GM19372 (cell line): ENCODE results near the gene ZNF782.
A peak's percentile ranks its signal among the peaks of the same experiment; 100 is the strongest.
"Not testable (repeated sequence)": the region's sequence is repeated elsewhere in the genome, so short reads cannot be mapped to it uniquely, and the experiment has no call there.

Source experiments
- ATAC-seq: cut with Tn5 transposase; IDR thresholded peaks from one replicate; pipeline ENCODE4 v1.9.1; 2021; ENCODE audit warnings: mild to moderate bottlenecking, low read depth, moderate library complexity; ENCODE audit not compliant: unreplicated experiment

ZNF782 gene

GRCh38 chr9:96854651-96855273 lies 448 bp upstream of the ZNF782 start:
- no peak for ATAC-seq

- no peak for ATAC-seq
Measured at GRCh38 chr9:96852676-96853075, 1.6 kb downstream of the ZNF782 start.

- ATAC-seq: no peak
Measured at GRCh38 chr9:96844040-96844439, 10.3 kb downstream of the ZNF782 start.

GRCh38 chr9:96818533-96818932 lies 35.8 kb downstream of the ZNF782 start:
- ATAC-seq: no peak

- ATAC-seq: no peak
Measured at GRCh38 chr9:96817973-96818372, 36.3 kb downstream of the ZNF782 start.

GRCh38 chr9:96813607-96814006 lies 40.7 kb downstream of the ZNF782 start:
- ATAC-seq: no peak

GRCh38 chr9:96798959-96799358 lies 55.4 kb downstream of the ZNF782 start:
- not testable (repeated sequence) for ATAC-seq

- ATAC-seq: no peak
Measured at GRCh38 chr9:96784021-96784420, 70.3 kb downstream of the ZNF782 start.

GRCh38 chr9:96782235-96782634 lies 72.1 kb downstream of the ZNF782 start:
- no peak for ATAC-seq

- no peak for ATAC-seq
Measured at GRCh38 chr9:96781552-96781951, 72.8 kb downstream of the ZNF782 start.

- no peak for ATAC-seq
Measured at GRCh38 chr9:96779089-96779488, 75.2 kb downstream of the ZNF782 start.

GRCh38 chr9:96777426-96777864 lies 76.9 kb downstream of the ZNF782 start:
- peak; percentile 45 for ATAC-seq

- ATAC-seq: no peak
Measured at GRCh38 chr9:96771124-96771523, 83.2 kb downstream of the ZNF782 start.

- no peak for ATAC-seq
Measured at GRCh38 chr9:96769989-96770388, 84.3 kb downstream of the ZNF782 start.
